A549 (cell line): ENCODE results near the gene MMP1. TPM values are rescaled to one million over a fixed set of nuclear protein-coding genes. Genes with fewer than 3 reads are reported as not detected.

Experiments used
- ATAC-seq, 2 experiments: fragments of 200-7000 bp in 1 of 2; fragments of >200 bp in 1 of 2; cut with Nextera tagmentation in 1 of 2; cut with Tn5 transposase in 1 of 2; 3 replicates each; pipeline versions ENCODE4 v1.8.0 to v1.9.1; 2018 to 2020; ENCODE audit warnings: mild to moderate bottlenecking in 1 of 2, moderate library complexity in 1 of 2
- CTCF ChIA-PET: fragments of 300-600 bp; sonication (Branson Sonifier 250); formaldehyde crosslinking; extraction: SDS; loops from one replicate; lab custom pipeline; 2021; ENCODE audit warnings: antibody characterized with exemption, inconsistent platforms; lab: Yijun Ruan, JAX
- POLR2A ChIA-PET: fragments of 350-600 bp; formaldehyde crosslinking; extraction: SDS; loops from one replicate; lab custom pipeline; 2021; ENCODE audit warnings: antibody characterized with exemption, inconsistent platforms; lab: Yijun Ruan, JAX
- DNase-seq, 2 experiments: peaks; one replicate each; pipeline versions ENCODE4 v3.0.0 to v3.0.0-alpha.2; 2011 to 2016; ENCODE audit warnings: low read depth in 1 of 2, low spot score in 1 of 2
- FAIRE-seq: peaks from 2 replicates; lab custom pipeline; 2011; peaks lifted over from hg19 to GRCh38; lab: Jason Lieb, UNC
- H3K27ac ChIP-seq, 2 experiments: fragments of >200 bp; sonication (Bioruptor Twin); formaldehyde crosslinking; 3 replicates each; pipeline ENCODE4 v1.5.1; 2016 to 2017
- H3K4me1 ChIP-seq: fragments of >200 bp; sonication (Bioruptor Twin); formaldehyde crosslinking; 3 replicates; pipeline ENCODE4 v1.6.1; 2016
- H3K4me2 ChIP-seq: fragments of >200 bp; sonication (Bioruptor Twin); formaldehyde crosslinking; 3 replicates; pipeline ENCODE4 v1.6.1; 2016
- H3K4me3 ChIP-seq: fragments of >200 bp; sonication (Bioruptor Twin); formaldehyde crosslinking; 3 replicates; pipeline ENCODE4 v1.5.1; 2016
- H3K9me3 ChIP-seq: fragments of >200 bp; sonication (Bioruptor Twin); formaldehyde crosslinking; 3 replicates; pipeline ENCODE4 v1.6.1; 2016
- CHD2 ChIP-seq: fragments of 150-350 bp; IDR thresholded peaks from 2 replicates; pipeline ENCODE4 v1.6.1; 2014; ENCODE audit warnings: low read length; ENCODE audit not compliant: partially characterized antibody
- CTCF ChIP-seq: fragments of >200 bp; sonication (Bioruptor Twin); formaldehyde crosslinking; IDR thresholded peaks from 3 replicates; pipeline ENCODE4 v1.5.1; 2016
- EHF ChIP-seq: fragments of 250-450 bp; sonication (Bioruptor Pico); IDR thresholded peaks from 2 replicates; pipeline ENCODE4 v1.5.0; 2020; ENCODE audit warnings: mild to moderate bottlenecking
- EHMT2 ChIP-seq: fragments of 200-600 bp; sonication (generic); IDR thresholded peaks from 2 replicates; pipeline ENCODE4 v1.6.1; 2016; ENCODE audit warnings: antibody characterized with exemption, low read depth, mild to moderate bottlenecking, moderate library complexity
- EP300 ChIP-seq, 2 experiments: fragments of >200 bp; sonication (Bioruptor Twin); formaldehyde crosslinking; IDR thresholded peaks; 2 replicates in 1 of 2; 3 replicates in 1 of 2; pipeline ENCODE4 v1.6.1; 2016 to 2017
- ESRRA ChIP-seq: fragments of 150-350 bp; IDR thresholded peaks from 2 replicates; pipeline ENCODE4 v1.6.1; 2014; ENCODE audit warnings: mild to moderate bottlenecking, low read length, borderline replicate concordance
- HDAC2 ChIP-seq: fragments of 200-600 bp; sonication (generic); IDR thresholded peaks from 2 replicates; pipeline ENCODE4 v1.6.1; 2016
- HES2 ChIP-seq: fragments of >200 bp; sonication (Bioruptor Twin); formaldehyde crosslinking; IDR thresholded peaks from 2 replicates; pipeline ENCODE4 v1.6.1; 2016
- HEYL ChIP-seq: fragments of 250-450 bp; sonication (Bioruptor Pico); IDR thresholded peaks from 2 replicates; pipeline ENCODE4 v1.8.0; 2021; ENCODE audit warnings: mild to moderate bottlenecking, moderate library complexity
- HMGXB4 ChIP-seq: fragments of 250-450 bp; sonication (Bioruptor Pico); IDR thresholded peaks from 2 replicates; pipeline ENCODE4 v1.5.0; 2021; ENCODE audit warnings: mild to moderate bottlenecking, moderate library complexity, borderline replicate concordance
- HOXA7 ChIP-seq: fragments of 250-450 bp; sonication (Bioruptor Pico); IDR thresholded peaks from 2 replicates; pipeline ENCODE4 v1.5.0; 2020; ENCODE audit warnings: mild to moderate bottlenecking, moderate library complexity
- JUNB ChIP-seq: fragments of >200 bp; sonication (Bioruptor Twin); formaldehyde crosslinking; IDR thresholded peaks from 2 replicates; pipeline ENCODE4 v1.6.1; 2016
- MAFK ChIP-seq: fragments of 450-650 bp; IDR thresholded peaks from 2 replicates; pipeline ENCODE4 v1.6.1; 2014; ENCODE audit not compliant: partially characterized antibody
- MAX ChIP-seq: IDR thresholded peaks from 2 replicates; pipeline ENCODE4 v1.6.1; 2012
- MAZ ChIP-seq: fragments of 150-350 bp; IDR thresholded peaks from 2 replicates; pipeline ENCODE4 v1.6.1; 2014; ENCODE audit warnings: antibody characterized with exemption, low read depth, low read length, borderline replicate concordance
- NPAS2 ChIP-seq: fragments of 250-450 bp; sonication (Bioruptor Pico); IDR thresholded peaks from 2 replicates; pipeline ENCODE4 v1.8.0; 2022; ENCODE audit warnings: mild to moderate bottlenecking, moderate library complexity, borderline replicate concordance
- NR3C1 ChIP-seq: fragments of >200 bp; sonication (Bioruptor Twin); formaldehyde crosslinking; IDR thresholded peaks from 3 replicates; pipeline ENCODE4 v1.6.1; 2017
- PHF8 ChIP-seq: fragments of 200-600 bp; sonication (generic); IDR thresholded peaks from 2 replicates; pipeline ENCODE4 v1.6.1; 2016; ENCODE audit warnings: low read depth, mild to moderate bottlenecking, antibody characterized with exemption, moderate library complexity, borderline replicate concordance
- RAD21 ChIP-seq, 2 experiments: fragments of >200 bp in 1 of 2; sonication (Bioruptor Twin) in 1 of 2; formaldehyde crosslinking in 1 of 2; IDR thresholded peaks in 1 of 2; conservative IDR thresholded peaks in 1 of 2; 2 replicates in 1 of 2; 3 replicates in 1 of 2; pipeline ENCODE4 v1.6.1; 2012 to 2018; ENCODE audit warnings: inconsistent platforms in 1 of 2
- REST ChIP-seq: fragments of 200-600 bp; sonication (generic); IDR thresholded peaks from 2 replicates; pipeline ENCODE4 v1.6.1; 2016; ENCODE audit warnings: antibody characterized with exemption, mild to moderate bottlenecking, moderate library complexity
- RFX5 ChIP-seq: fragments of 450-650 bp; IDR thresholded peaks from 2 replicates; pipeline ENCODE4 v1.7.1; 2014; ENCODE audit warnings: antibody characterized with exemption, mild to moderate bottlenecking, moderate library complexity
- RNF2 ChIP-seq: fragments of 200-600 bp; sonication (generic); IDR thresholded peaks from 2 replicates; pipeline ENCODE4 v1.6.1; 2016; ENCODE audit warnings: low read depth, mild to moderate bottlenecking, antibody characterized with exemption, moderate library complexity, borderline replicate concordance
- SMC3 ChIP-seq: fragments of >200 bp; sonication (Bioruptor Twin); formaldehyde crosslinking; IDR thresholded peaks from 3 replicates; pipeline ENCODE4 v1.6.1; 2018; ENCODE audit warnings: inconsistent platforms
- TP53 ChIP-seq: fragments of 250-450 bp; sonication (Bioruptor Pico); IDR thresholded peaks from 2 replicates; pipeline ENCODE4 v1.5.0; 2021; ENCODE audit warnings: mild to moderate bottlenecking, moderate library complexity
- ZC3H11A ChIP-seq: fragments of 450-650 bp; IDR thresholded peaks from 2 replicates; pipeline ENCODE4 v1.6.1; 2014; ENCODE audit warnings: antibody characterized with exemption, mild to moderate bottlenecking
- ZFP36 ChIP-seq: fragments of 450-650 bp; IDR thresholded peaks from 2 replicates; pipeline ENCODE4 v1.6.1; 2014; ENCODE audit warnings: borderline replicate concordance; ENCODE audit not compliant: partially characterized antibody
- ZSCAN20 ChIP-seq: fragments of 250-450 bp; sonication (Bioruptor Pico); IDR thresholded peaks from 2 replicates; pipeline ENCODE4 v1.8.0; 2022; ENCODE audit warnings: mild to moderate bottlenecking, moderate library complexity
- WGBS: methylation state at CpG from one replicate; pipeline ENCODE4 v1.1.6; 2017; ENCODE audit errors: missing lambda C conversion rate; 5-methylcytosine and 5-hydroxymethylcytosine counted together
- polyA plus RNA-seq, 4 experiments: library from polyadenylated mRNA; depleted of rRNA in 3 of 4; stranded (reverse); fragments of >200 nt; fragmentation: RNase III in 1 of 4; extraction: RNeasy Plus Mini Kit Qiagen cat#74134 plus additional on column Dnase treatment in 1 of 4; gene quantifications; 2 replicates in 3 of 4; 3 replicates in 1 of 4; pipeline ENCODE4 v1.2.3, GENCODE V29; 2011 to 2017

Gene MMP1
- polyA plus RNA-seq, 2 of the 4 experiments (the other 2 are of a cell fraction) = 0.06 to 0.12 TPM

GRCh38 chr11:102807921-102808320 lies 10.0 kb upstream of the MMP1 start:
- no peak for FAIRE-seq
- ChIA-PET CTCF (interaction anchor here (0.7 to 1.5 kb wide), 5 partner anchors 43 to 244 kb away, joined by 3 to 9 read pairs (median 3); no protein-coding TSS in a partner anchor), POLR2A (no interaction called here)
- WGBS = 3% methylated on average over 11 of the region's 19 CpGs
- H3K9me3 ChIP-seq = no peaks in the 10 kb centered on the region
- ATAC-seq = peak; percentile 99
- H3K4me3 ChIP-seq = no peak overlapping the region
- TF ChIP-seq ZSCAN20 (CRISPR knock-in tag) = no peak
- TF ChIP-seq MAX = no peak
- no peak for TF ChIP-seq HOXA7 (CRISPR knock-in tag)
- no peak for TF ChIP-seq TP53 (CRISPR knock-in tag)
- no peak for TF ChIP-seq HDAC2
- no peak for TF ChIP-seq REST
- TF ChIP-seq SMC3 = no peak; the same call in 2 of the 3 replicates
- TF ChIP-seq ESRRA = no peak
- no peak for TF ChIP-seq NR3C1
- no peak for TF ChIP-seq RNF2
- TF ChIP-seq HEYL (CRISPR knock-in tag) = no peak
- TF ChIP-seq JUNB = no peak
- TF ChIP-seq EHMT2 = no peak
- TF ChIP-seq ZFP36 = no peak
- no peak for TF ChIP-seq NPAS2 (CRISPR knock-in tag)
- TF ChIP-seq EHF (CRISPR knock-in tag) = no peak
- no peak for TF ChIP-seq MAZ
- TF ChIP-seq RFX5 = no peak
- TF ChIP-seq PHF8 = no peak
- TF ChIP-seq HES2 = no peak
- no peak for TF ChIP-seq EP300 (IDR thresholded peaks at IDR 0.05)
- peak; percentile 16 for TF ChIP-seq MAFK
- peak; percentile 47 for TF ChIP-seq CTCF
- TF ChIP-seq RAD21 (conservative IDR thresholded peaks at IDR 0.05 in 1 of 2, IDR thresholded peaks at IDR 0.05 in 1 of 2) = peak; percentile 39 to 50; a peak in 4 of 5 replicates
- TF ChIP-seq ZC3H11A = no peak
- no peak for TF ChIP-seq HMGXB4
- no peak for TF ChIP-seq CHD2
- peak; percentile 33 to 75 for DNase-seq
- H3K27ac ChIP-seq = peak overlapping the region in 1 of 2 experiments; percentile 75; a peak in 3 of 6 replicates
- H3K4me2 ChIP-seq = peak overlapping the region; percentile 56
- no peaks in the 10 kb centered on the region for H3K4me1 ChIP-seq
